ENCODE data around the gene SMYD5.

DNA sequence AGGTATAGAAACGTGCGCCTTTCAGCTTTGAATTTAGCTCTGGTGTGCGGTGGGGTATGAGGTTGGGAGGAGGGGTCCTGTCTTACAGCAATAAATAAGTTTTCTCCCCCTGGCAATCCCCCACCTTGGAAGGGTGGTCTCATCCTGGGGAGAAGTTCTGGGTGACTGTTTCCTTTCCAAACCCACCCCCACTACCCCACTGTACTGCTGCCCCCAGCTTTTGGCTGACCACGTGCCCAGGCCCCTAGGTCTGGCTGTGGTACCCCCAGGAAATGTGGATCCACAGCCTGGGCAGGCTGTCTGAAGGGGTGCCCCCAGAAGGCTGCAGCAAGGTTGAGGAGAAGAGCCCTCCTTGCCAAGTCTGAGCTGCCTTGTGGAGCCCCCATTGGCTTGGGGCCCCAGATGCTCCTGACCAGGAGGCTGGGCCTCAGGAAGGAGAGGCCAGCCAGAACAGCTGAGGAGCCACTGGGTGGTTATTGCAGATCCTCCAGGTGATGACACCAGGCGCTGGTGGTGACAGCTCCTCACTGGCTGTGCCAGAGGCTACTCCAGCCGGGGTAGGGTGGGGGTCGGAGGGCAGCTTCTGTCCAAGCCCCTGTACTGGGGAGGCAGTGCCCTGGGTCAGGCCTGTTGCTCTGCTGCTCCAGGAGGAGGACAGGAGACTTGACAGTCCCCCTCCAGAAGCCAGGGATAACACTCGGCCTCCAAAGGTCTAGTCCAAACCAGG is 44.3 kb downstream of the SMYD5 start:
- TF ChIP-seq, protein P1, sequence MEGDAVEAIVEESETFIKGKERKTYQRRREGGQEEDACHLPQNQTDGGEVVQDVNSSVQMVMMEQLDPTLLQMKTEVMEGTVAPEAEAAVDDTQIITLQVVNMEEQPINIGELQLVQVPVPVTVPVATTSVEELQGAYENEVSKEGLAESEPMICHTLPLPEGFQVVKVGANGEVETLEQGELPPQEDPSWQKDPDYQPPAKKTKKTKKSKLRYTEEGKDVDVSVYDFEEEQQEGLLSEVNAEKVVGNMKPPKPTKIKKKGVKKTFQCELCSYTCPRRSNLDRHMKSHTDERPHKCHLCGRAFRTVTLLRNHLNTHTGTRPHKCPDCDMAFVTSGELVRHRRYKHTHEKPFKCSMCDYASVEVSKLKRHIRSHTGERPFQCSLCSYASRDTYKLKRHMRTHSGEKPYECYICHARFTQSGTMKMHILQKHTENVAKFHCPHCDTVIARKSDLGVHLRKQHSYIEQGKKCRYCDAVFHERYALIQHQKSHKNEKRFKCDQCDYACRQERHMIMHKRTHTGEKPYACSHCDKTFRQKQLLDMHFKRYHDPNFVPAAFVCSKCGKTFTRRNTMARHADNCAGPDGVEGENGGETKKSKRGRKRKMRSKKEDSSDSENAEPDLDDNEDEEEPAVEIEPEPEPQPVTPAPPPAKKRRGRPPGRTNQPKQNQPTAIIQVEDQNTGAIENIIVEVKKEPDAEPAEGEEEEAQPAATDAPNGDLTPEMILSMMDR (conservative IDR thresholded peaks at IDR 0.05): no peak
- no peak for TF ChIP-seq EZH2 (IDR thresholded peaks at IDR 0.05; ENCODE audit: low read depth)

All from PC-9 (cell line).